B cell (primary cell): Measurements from ENCODE around the gene IPCEF1.

ENCODE experiments used
- EZH2 ChIP-seq: IDR thresholded peaks from 2 replicates; pipeline ENCODE4 v1.6.1; 2012; ENCODE audit warnings: borderline replicate concordance, low read depth, mild to moderate bottlenecking, moderate library complexity, low read length; ENCODE audit not compliant: insufficient read depth, poor library complexity, severe bottlenecking
- TF ChIP-seq, protein P1 (sequence below): fragments of 200-600 bp; IDR thresholded peaks from one replicate; pipeline ENCODE4 v1.8.0; 2022; ENCODE audit warnings: antibody characterized with exemption, mild to moderate bottlenecking

DNA sequence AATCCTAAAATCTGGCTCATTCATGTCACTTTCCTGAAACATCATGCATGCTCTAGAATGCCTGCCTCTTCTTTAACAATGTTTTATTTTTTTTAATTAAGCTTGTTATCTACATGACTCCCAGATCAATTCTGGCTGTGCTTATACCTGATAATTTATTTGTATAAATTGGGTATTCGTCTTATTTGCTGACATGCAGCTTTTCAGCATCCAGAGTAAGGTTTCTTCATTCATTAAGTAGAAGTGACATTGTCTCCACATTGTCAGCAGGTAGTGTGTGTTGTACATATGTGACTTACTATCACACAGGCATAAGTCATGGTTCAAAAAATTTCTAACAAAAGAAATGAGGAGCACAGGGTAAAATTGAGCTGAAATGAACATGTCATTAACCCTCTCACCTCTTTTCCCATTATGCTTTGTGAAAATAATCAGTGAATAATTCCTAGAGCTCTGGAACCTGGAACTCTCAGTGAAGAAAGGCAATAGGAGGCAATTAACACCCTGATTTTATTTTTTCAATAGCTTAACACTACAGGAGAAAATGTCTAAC is 160.2 kb downstream of the IPCEF1 start:
- TF ChIP-seq, protein P1, sequence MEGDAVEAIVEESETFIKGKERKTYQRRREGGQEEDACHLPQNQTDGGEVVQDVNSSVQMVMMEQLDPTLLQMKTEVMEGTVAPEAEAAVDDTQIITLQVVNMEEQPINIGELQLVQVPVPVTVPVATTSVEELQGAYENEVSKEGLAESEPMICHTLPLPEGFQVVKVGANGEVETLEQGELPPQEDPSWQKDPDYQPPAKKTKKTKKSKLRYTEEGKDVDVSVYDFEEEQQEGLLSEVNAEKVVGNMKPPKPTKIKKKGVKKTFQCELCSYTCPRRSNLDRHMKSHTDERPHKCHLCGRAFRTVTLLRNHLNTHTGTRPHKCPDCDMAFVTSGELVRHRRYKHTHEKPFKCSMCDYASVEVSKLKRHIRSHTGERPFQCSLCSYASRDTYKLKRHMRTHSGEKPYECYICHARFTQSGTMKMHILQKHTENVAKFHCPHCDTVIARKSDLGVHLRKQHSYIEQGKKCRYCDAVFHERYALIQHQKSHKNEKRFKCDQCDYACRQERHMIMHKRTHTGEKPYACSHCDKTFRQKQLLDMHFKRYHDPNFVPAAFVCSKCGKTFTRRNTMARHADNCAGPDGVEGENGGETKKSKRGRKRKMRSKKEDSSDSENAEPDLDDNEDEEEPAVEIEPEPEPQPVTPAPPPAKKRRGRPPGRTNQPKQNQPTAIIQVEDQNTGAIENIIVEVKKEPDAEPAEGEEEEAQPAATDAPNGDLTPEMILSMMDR, result no peak
- TF ChIP-seq EZH2, result no peak
